Lung (tissue), 12 donors: Measurements from ENCODE around the gene SLC26A9. TPM values are rescaled to one million over a fixed set of nuclear protein-coding genes. Genes with fewer than 3 reads are reported as not detected.

ENCODE experiments used
- ATAC-seq: fragments of 200-7000 bp; cut with Tn5 transposase; one replicate; pipeline ENCODE4 v1.9.1; 2020; ENCODE audit warnings: moderate number of reproducible peaks; ENCODE audit not compliant: insufficient read depth, low FRiP score
- DNase-seq, 3 donors: peaks; one replicate each; pipeline ENCODE4 v3.0.0-alpha.2; 2013 to 2017
- H3K27ac ChIP-seq, 2 donors: one replicate each; pipeline ENCODE4 v1.5.1; 2013; ENCODE audit warnings: mild to moderate bottlenecking in 2 of 2, moderate library complexity in 2 of 2, control low read depth in 1 of 2, inconsistent platforms in 1 of 2, low read depth in 1 of 2, low read length in 1 of 2
- H3K27me3 ChIP-seq, 3 donors: one replicate each; pipeline ENCODE4 v1.5.1; 2013; ENCODE audit warnings: low read length in 2 of 3; ENCODE audit not compliant: control insufficient read depth in 3 of 3, insufficient read depth in 3 of 3
- H3K36me3 ChIP-seq, 4 donors: one replicate each; pipeline ENCODE4 v1.5.1; 2013; ENCODE audit warnings: low read length in 4 of 4, mild to moderate bottlenecking in 1 of 4, moderate library complexity in 1 of 4; ENCODE audit not compliant: control insufficient read depth in 4 of 4, insufficient read depth in 4 of 4
- H3K4me1 ChIP-seq, 5 donors: one replicate each; pipeline ENCODE4 v1.5.1; 2013; ENCODE audit warnings: low read length in 5 of 5, mild to moderate bottlenecking in 2 of 5, moderate library complexity in 1 of 5; ENCODE audit not compliant: control insufficient read depth in 5 of 5, insufficient read depth in 5 of 5
- H3K4me3 ChIP-seq: one replicate; pipeline ENCODE4 v1.5.1; 2013; ENCODE audit warnings: mild to moderate bottlenecking, control low read depth, moderate library complexity
- H3K9ac ChIP-seq, 2 donors: one replicate each; pipeline ENCODE4 v1.5.1; 2013; ENCODE audit warnings: low read length in 2 of 2, control low read depth in 1 of 2; ENCODE audit not compliant: insufficient read depth in 1 of 2
- H3K9me3 ChIP-seq, 4 donors: one replicate each; pipeline ENCODE4 v1.5.1; 2013; ENCODE audit warnings: low read length in 3 of 4, mild to moderate bottlenecking in 1 of 4, moderate library complexity in 1 of 4; ENCODE audit not compliant: control insufficient read depth in 4 of 4, insufficient read depth in 3 of 4
- CTCF ChIP-seq: IDR thresholded peaks from 2 replicates; pipeline ENCODE4 v1.5.1; 2012; ENCODE audit warnings: mild to moderate bottlenecking; ENCODE audit errors: control extremely low read depth, extremely low read depth
- WGBS, 2 donors: extraction: QIAGEN DNeasy Blood & Tissue Kit; methylation state at CpG; one replicate each; pipeline ENCODE4 v1.1.7; 2013; 5-methylcytosine and 5-hydroxymethylcytosine counted together
- polyA plus RNA-seq, 2 donors: library from polyadenylated mRNA; stranded (reverse); fragments of 200-250 nt; gene quantifications; one replicate each; pipeline ENCODE4 v1.2.1, GENCODE V29; 2013
- total RNA-seq, 2 donors: library from RNA; depleted of rRNA in 1 of 2; stranded (reverse); fragments of >200 nt in 1 of 2; gene quantifications; one replicate each; pipeline ENCODE4 v1.2.1, GENCODE V29; 2014 to 2021
- donor health status: control.
- donor health status: control.
- donor health status: Bipolar disorder and iron deficiency.
- donor health status: healthy.
- donor health status: DM: yes; HTN: yes; CAD: no.

Gene SLC26A9
- total and polyA plus RNA-seq, 4 donors, result 0.14 to 30.3 (median 15.8) TPM

DNA sequence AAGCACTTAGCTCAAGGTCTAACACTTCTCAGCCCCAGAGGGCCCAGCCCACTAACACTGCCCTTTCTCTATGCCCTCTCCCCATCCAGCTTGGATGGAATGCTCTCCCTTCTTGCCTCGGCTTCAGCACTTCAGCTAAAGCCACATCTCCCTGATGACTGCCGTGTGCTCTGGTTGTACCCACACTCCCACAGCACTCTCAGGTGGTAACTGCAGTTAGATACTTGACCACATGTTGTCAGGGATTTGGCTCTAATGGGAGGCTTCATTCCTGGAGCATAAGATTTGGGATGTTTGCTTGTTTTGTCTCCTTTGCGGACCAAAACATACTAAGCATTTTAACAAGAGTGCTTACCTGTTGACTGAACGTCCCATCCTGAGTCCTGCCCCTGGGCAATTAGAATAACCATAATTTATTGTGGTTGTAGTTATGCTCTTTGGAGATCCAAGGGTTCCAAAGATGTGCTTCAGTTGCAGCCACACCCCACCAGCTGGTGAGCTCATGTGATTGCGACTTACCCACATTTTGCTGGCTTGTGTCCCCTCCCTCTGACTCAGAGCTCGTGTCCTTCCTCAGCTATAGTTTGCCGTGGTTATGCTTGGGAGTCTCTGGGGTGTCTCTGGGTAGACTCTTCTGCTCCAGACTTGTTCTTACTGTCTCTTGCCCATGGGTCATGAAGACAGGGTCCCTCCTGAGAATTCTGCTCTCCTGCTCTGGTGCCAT is 7.7 kb upstream of the SLC26A9 start:
- Histone ChIP-seq H3K27me3 (no peaks in the 10 kb centered on the region), H3K36me3 (no peaks in the 10 kb centered on the region), H3K4me3 (no peak overlapping the region), H3K27ac (no peak overlapping the region), H3K9me3 (no peaks in the 10 kb centered on the region), H3K9ac (no peak overlapping the region), H3K4me1 (peaks cover 0 to 14% (median 5%) of the 10 kb centered on the region in 5 donors)
- 75 to 79% methylated on average over 7 of the region's 7 CpGs for WGBS, 2 donors
- ATAC-seq (peak; percentile 51), DNase-seq (no peak)
- no peak for TF ChIP-seq CTCF

DNA sequence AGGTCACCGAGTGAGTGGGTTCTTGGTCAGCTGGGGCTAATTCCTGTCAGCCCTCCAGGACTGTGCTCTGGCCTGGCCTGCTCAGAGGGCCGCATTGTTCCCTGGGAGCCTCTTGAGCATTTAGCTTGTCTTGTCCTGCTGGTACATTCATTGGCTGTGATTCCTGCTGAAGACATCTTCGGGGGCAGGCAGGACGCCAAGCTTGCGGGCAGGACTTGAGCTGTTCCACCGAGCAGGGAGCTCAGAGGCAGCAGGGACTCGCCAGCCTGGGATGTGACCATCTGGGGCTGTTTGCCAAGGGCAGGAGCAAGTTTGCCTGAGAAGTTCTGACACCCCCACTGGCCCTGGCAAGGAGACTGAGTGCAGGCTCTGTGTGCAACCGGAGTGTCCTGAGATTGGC is 7.0 kb upstream of the SLC26A9 start:
- Histone ChIP-seq H3K9ac (no peak overlapping the region), H3K4me3 (no peak overlapping the region), H3K9me3 (no peaks in the 10 kb centered on the region), H3K27me3 (no peaks in the 10 kb centered on the region), H3K27ac (no peak overlapping the region), H3K4me1 (peaks cover 0 to 14% (median 5%) of the 10 kb centered on the region in 5 donors), H3K36me3 (no peaks in the 10 kb centered on the region)
- TF ChIP-seq CTCF, result no peak
- 72 to 79% methylated on average over 8 of the region's 8 CpGs for WGBS, 2 donors
- ATAC-seq (no peak), DNase-seq (no peak)

DNA sequence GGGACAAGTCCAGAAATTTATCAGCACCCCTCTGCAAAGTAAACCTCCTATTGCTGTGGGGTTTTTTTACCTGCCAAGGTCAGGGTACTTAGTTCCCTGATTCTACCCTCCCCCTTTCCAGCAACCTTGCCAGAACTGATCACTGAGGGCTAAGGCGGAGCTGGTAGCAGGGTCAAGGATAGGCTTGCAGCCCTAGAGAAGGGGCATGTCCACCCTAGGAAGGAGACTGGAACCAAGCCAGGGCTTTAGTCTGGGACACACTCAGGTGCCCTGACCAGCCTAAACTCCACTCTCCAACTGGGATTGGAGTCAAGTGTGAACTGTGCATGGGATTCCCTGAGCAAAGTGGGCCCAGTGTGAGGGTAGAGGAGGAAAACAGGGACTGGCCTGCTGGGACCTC is 6.5 kb upstream of the SLC26A9 start:
- no peak for ATAC-seq
- WGBS, 2 donors, result 95 to 100% methylated on average over 1 of the region's 1 CpG

More for the DNA sequence above, 6.5 kb upstream of the SLC26A9 start:
- no peak for TF ChIP-seq CTCF
- Histone ChIP-seq H3K4me3 (no peak overlapping the region), H3K9ac (no peak overlapping the region), H3K27me3 (no peaks in the 10 kb centered on the region), H3K4me1 (peaks cover 0 to 14% (median 5%) of the 10 kb centered on the region in 5 donors), H3K27ac (no peak overlapping the region), H3K36me3 (no peaks in the 10 kb centered on the region), H3K9me3 (no peaks in the 10 kb centered on the region)
- no peak for DNase-seq
